ENCODE data around the gene TECTA.
"Not testable (repeated sequence)": the region's sequence is repeated elsewhere in the genome, so short reads cannot be mapped to it uniquely, and the experiment has no call there.

Gene TECTA

GRCh38 chr11:121237247-121237646 lies 136.2 kb downstream of the TECTA start:
- not testable (repeated sequence) for DNase-seq

GRCh38 chr11:121237686-121238658 lies 136.9 kb downstream of the TECTA start:
- no peak for DNase-seq

- DNase-seq = no peak
Measured at GRCh38 chr11:121238956-121239355, 137.9 kb downstream of the TECTA start.

- not testable (repeated sequence) for DNase-seq
Measured at GRCh38 chr11:121240001-121240400, 139.0 kb downstream of the TECTA start.

- no peak for DNase-seq
Measured at GRCh38 chr11:121240650-121241303, 139.7 kb downstream of the TECTA start.

Measured in NCI-H1436 (cell line).